Endothelial cell of umbilical vein (primary cell): ENCODE measurements around the gene SOX13. TPM values are rescaled to one million over a fixed set of nuclear protein-coding genes. Genes with fewer than 3 reads are reported as not detected.

Experiments
- BruUV-seq: library from RNA; stranded (reverse); fragments of 400-500 nt; replicated peaks from 2 replicates; lab custom pipeline; 2021; lab: Mats Ljungman, UMichigan
- CTCF ChIA-PET: fragments of 300-600, 350-600 bp; sonication (Branson Sonifier 250); formaldehyde crosslinking; loops from one replicate; lab custom pipeline; 2021; ENCODE audit warnings: antibody characterized with exemption, inconsistent platforms; lab: Charles Lee
- POLR2A ChIA-PET: fragments of 300-600, 350-600 bp; sonication (Branson Sonifier 250); formaldehyde crosslinking; loops from one replicate; lab custom pipeline; 2021; ENCODE audit warnings: antibody characterized with exemption, inconsistent platforms; lab: Charles Lee
- DNase-seq: peaks from one replicate; pipeline ENCODE4 v3.0.0-alpha.2; 2011; ENCODE audit warnings: low read depth, low spot score
- FAIRE-seq: peaks from 2 replicates; lab custom pipeline; 2011; peaks lifted over from hg19 to GRCh38; lab: Jason Lieb, UNC
- H2AFZ ChIP-seq: 2 replicates; pipeline ENCODE4 v1.6.0; 2012; ENCODE audit warnings: low read depth, low read length, control low read depth, inconsistent platforms
- H3K27ac ChIP-seq: 2 replicates; pipeline ENCODE4 v1.5.1; 2011; ENCODE audit warnings: low read depth, mild to moderate bottlenecking, control low read depth, low read length, moderate library complexity; ENCODE audit not compliant: insufficient read depth
- H3K27me3 ChIP-seq, 2 experiments: 2 replicates each; pipeline versions ENCODE4 v1.6.0 to v1.6.1; 2011; ENCODE audit warnings: low read length in 2 of 2, mixed read lengths in 1 of 2; ENCODE audit not compliant: control insufficient read depth in 2 of 2, insufficient read depth in 2 of 2
- H3K36me3 ChIP-seq, 2 experiments: 2 replicates in 1 of 2; 3 replicates in 1 of 2; pipeline ENCODE4 v1.5.1; 2011; ENCODE audit warnings: low read length in 2 of 2, mild to moderate bottlenecking in 1 of 2, moderate library complexity in 1 of 2; ENCODE audit not compliant: control insufficient read depth in 2 of 2, insufficient read depth in 2 of 2; ENCODE audit errors: extremely low read depth in 1 of 2
- H3K4me1 ChIP-seq: 3 replicates; pipeline ENCODE4 v1.5.1; 2011; ENCODE audit warnings: mild to moderate bottlenecking, low read length; ENCODE audit not compliant: control insufficient read depth, insufficient read depth; ENCODE audit errors: extremely low read depth
- H3K4me2 ChIP-seq: 2 replicates; pipeline ENCODE4 v1.6.1; 2011; ENCODE audit warnings: low read length, control low read depth, mixed read lengths; ENCODE audit not compliant: insufficient read depth
- H3K4me3 ChIP-seq, 3 experiments: fragments of 200-600 bp in 1 of 3; sonication (generic), shearing (Covaris generic) in 1 of 3; replicated peaks in 1 of 3; 2 replicates each; pipeline ENCODE4 v1.5.1; 2011 to 2016; ENCODE audit warnings: control low read depth in 3 of 3, low read length in 3 of 3, mild to moderate bottlenecking in 2 of 3, inconsistent platforms in 1 of 3, low read depth in 1 of 3, moderate library complexity in 1 of 3; ENCODE audit not compliant: insufficient read depth in 1 of 3
- H3K79me2 ChIP-seq: 2 replicates; pipeline ENCODE4 v1.6.0; 2012; ENCODE audit warnings: low read length, inconsistent platforms; ENCODE audit not compliant: control insufficient read depth, insufficient read depth
- H3K9ac ChIP-seq: replicated peaks from 2 replicates; pipeline ENCODE3; 2011; ENCODE audit warnings: low read length, control low read depth; ENCODE audit not compliant: insufficient read depth; ENCODE audit errors: extremely low read depth
- H3K9me1 ChIP-seq: replicated peaks from 3 replicates; pipeline ENCODE4 v1.6.0; 2011; ENCODE audit warnings: mild to moderate bottlenecking, low read length; ENCODE audit not compliant: control insufficient read depth, insufficient read depth; ENCODE audit errors: extremely low read depth
- H3K9me3 ChIP-seq: replicated peaks from 2 replicates; pipeline ENCODE4 v1.5.1; 2012; ENCODE audit warnings: low read length, inconsistent platforms; ENCODE audit not compliant: control insufficient read depth, insufficient read depth
- H4K20me1 ChIP-seq: replicated peaks from 2 replicates; pipeline ENCODE3; 2011; ENCODE audit warnings: mild to moderate bottlenecking, low read length; ENCODE audit not compliant: control insufficient read depth, insufficient read depth; ENCODE audit errors: extremely low read depth
- EZH2 ChIP-seq: IDR thresholded peaks from 2 replicates; pipeline ENCODE4 v1.6.1; 2012; ENCODE audit warnings: borderline replicate concordance, low read depth, mild to moderate bottlenecking, moderate library complexity, low read length, inconsistent platforms; ENCODE audit not compliant: severe bottlenecking
- FOS ChIP-seq: IDR thresholded peaks from 2 replicates; pipeline ENCODE4 v1.6.1; 2011; ENCODE audit warnings: mild to moderate bottlenecking, low read length, moderate library complexity, borderline replicate concordance; ENCODE audit not compliant: insufficient read depth
- JUN ChIP-seq: IDR thresholded peaks from 2 replicates; pipeline ENCODE4 v1.6.1; 2011; ENCODE audit warnings: borderline replicate concordance, low read depth; ENCODE audit not compliant: insufficient read length, insufficient read depth
- POLR2A ChIP-seq: IDR thresholded peaks from 2 replicates; pipeline ENCODE4 v1.6.1; 2012; ENCODE audit warnings: low read depth, mild to moderate bottlenecking, control low read depth, low read length
- POLR2AphosphoS5 ChIP-seq: IDR thresholded peaks from 2 replicates; pipeline ENCODE4 v1.6.1; 2012; ENCODE audit warnings: low read depth, mild to moderate bottlenecking, control low read depth, low read length, moderate library complexity; ENCODE audit not compliant: insufficient read depth
- dilution Hi-C: fragments of 300-500 bp; cut with MboI; formaldehyde crosslinking; loops from one replicate; pipeline ENCODE4 v1.15.0; 2019; ENCODE audit warnings: low sequenced_read_pairs; ENCODE audit not compliant: extremely low pct_ligation_motif_present
- intact Hi-C: fragments of 100-400 bp; cut with micrococcal nuclease; formaldehyde crosslinking; loops from one replicate; pipeline ENCODE4 v1.10.0; 2022
- polyA plus RNA-seq, 4 experiments: library from polyadenylated mRNA; depleted of rRNA in 3 of 4; stranded (reverse) in 3 of 4; unstranded in 1 of 4; fragments of >200 nt; gene quantifications; 2 replicates each; pipeline versions ENCODE4 v1.2.1 to v1.2.3, GENCODE V29; 2011 to 2012; ENCODE audit warnings: missing spikeins in 1 of 4
- total RNA-seq: library from RNA; stranded (reverse); gene quantifications from 2 replicates; pipeline ENCODE4 v1.2.3, GENCODE V29; 2021
- TF ChIP-seq, protein P1 (sequence below): IDR thresholded peaks from 2 replicates; pipeline ENCODE4 v1.6.1; 2011; ENCODE audit not compliant: insufficient read depth, insufficient read length
- TF ChIP-seq, protein P2 (sequence below), 2 donors: IDR thresholded peaks; 1 replicate in 1 of 2; 2 replicates in 1 of 2; pipeline ENCODE4 v1.5.1; 2011; ENCODE audit warnings: low read length in 2 of 2, mild to moderate bottlenecking in 2 of 2, moderate library complexity in 2 of 2, control low read depth in 1 of 2, inconsistent platforms in 1 of 2, low read depth in 1 of 2; ENCODE audit not compliant: insufficient read depth in 1 of 2; ENCODE audit errors: extremely low read depth in 1 of 2

SOX13 gene
- total and polyA plus RNA-seq, 2 donors (not counting 3 experiments of a cell fraction or from before 2014, with no cell fraction given), result 40.8 to 57.7 TPM

DNA sequence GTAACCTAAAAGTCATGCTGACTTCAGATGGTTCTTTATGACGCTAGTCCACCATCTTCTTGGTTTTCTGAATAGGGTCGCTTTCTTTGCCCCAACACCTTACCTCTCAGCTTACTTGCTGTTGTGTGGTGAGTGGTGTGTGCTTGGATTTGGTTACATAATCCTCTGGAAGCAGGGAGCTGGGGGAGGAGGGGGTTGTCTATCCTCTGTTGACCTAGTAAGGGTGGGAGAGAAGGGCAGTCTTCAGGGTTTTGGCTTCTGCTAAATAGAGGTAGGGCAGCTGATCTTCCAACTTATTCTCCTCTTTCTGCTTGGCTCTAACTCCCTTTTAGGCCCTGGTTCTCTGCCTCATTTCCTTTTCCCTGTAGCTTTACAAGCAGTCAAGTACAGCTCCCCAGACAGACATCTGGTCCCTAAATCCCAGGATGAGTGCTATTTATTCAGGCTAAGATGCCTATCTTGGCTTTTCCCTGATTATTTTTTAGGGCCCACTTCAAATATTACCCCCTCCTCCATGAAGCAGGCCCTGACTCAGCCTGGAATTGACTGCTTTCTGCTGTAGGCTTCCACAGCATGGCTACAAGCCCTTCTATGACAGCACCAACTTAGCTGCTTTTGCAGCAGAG, 99.6 kb downstream of the SOX13 start:
- POLR2A ChIA-PET, result no interaction called here
- H3K36me3 ChIP-seq, result no peaks in the 10 kb centered on the region

More for the DNA sequence above, 99.6 kb downstream of the SOX13 start:
- H2AFZ ChIP-seq, result peak overlapping the region; percentile 54
- no peak overlapping the region for H3K4me2 ChIP-seq
- no peak overlapping the region for H3K9ac ChIP-seq
- intact Hi-C loops, result loop anchor here (1.0 kb wide), 2 partner anchors 19 to 26 kb away; no protein-coding TSS in a partner anchor
- dilution Hi-C loops, result loop anchor here (25.0 kb wide), 1 partner anchor 165 kb away; no protein-coding TSS in a partner anchor
- H3K27ac ChIP-seq, result peak overlapping the region; percentile 48
- BruUV-seq, result no TSS peak
- H3K27me3 ChIP-seq, result no peaks in the 10 kb centered on the region
- peaks cover 3% of the 10 kb centered on the region for H3K9me3 ChIP-seq
- CTCF ChIA-PET, result interaction anchor here (0.7 to 26.7 kb wide), 11 partner anchors 8 to 635 kb away, joined by 3 to 770 read pairs (median 3); partner anchors contain the start of genes ETNK2, GOLT1A and PLEKHA6
- TF ChIP-seq, protein P1, sequence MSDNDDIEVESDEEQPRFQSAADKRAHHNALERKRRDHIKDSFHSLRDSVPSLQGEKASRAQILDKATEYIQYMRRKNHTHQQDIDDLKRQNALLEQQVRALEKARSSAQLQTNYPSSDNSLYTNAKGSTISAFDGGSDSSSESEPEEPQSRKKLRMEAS, result no peak
- TF ChIP-seq EZH2 (no peak), POLR2AphosphoS5 (no peak), POLR2A (no peak), FOS (no peak), JUN (no peak)
- TF ChIP-seq, protein P2, sequence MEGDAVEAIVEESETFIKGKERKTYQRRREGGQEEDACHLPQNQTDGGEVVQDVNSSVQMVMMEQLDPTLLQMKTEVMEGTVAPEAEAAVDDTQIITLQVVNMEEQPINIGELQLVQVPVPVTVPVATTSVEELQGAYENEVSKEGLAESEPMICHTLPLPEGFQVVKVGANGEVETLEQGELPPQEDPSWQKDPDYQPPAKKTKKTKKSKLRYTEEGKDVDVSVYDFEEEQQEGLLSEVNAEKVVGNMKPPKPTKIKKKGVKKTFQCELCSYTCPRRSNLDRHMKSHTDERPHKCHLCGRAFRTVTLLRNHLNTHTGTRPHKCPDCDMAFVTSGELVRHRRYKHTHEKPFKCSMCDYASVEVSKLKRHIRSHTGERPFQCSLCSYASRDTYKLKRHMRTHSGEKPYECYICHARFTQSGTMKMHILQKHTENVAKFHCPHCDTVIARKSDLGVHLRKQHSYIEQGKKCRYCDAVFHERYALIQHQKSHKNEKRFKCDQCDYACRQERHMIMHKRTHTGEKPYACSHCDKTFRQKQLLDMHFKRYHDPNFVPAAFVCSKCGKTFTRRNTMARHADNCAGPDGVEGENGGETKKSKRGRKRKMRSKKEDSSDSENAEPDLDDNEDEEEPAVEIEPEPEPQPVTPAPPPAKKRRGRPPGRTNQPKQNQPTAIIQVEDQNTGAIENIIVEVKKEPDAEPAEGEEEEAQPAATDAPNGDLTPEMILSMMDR (IDR thresholded peaks at IDR 0.05; ENCODE audit: extremely low read depth in 1 of 2, insufficient read depth in 1 of 2, low read depth in 1 of 2, low read length in 2 of 2), result no peak
- H3K4me3 ChIP-seq, result no peak overlapping the region
- FAIRE-seq (no peak), DNase-seq (peak; percentile 13)
- H4K20me1 ChIP-seq, result no peaks in the 10 kb centered on the region
- H3K79me2 ChIP-seq, result no peaks in the 10 kb centered on the region
- H3K9me1 ChIP-seq, result no peaks in the 10 kb centered on the region
- peaks cover 23% of the 10 kb centered on the region for H3K4me1 ChIP-seq
